ENCODE measurements around the gene NECTIN2. TPM values are rescaled to one million over a fixed set of nuclear protein-coding genes. Genes with fewer than 3 reads are reported as not detected.
A peak's percentile ranks its signal among the peaks of the same experiment; 100 is the strongest.
"Not testable (repeated sequence)": the region's sequence is repeated elsewhere in the genome, so short reads cannot be mapped to it uniquely, and the experiment has no call there.

NECTIN2 gene
- total RNA-seq, 1 donor from 2014 or later, result 103 TPM

DNA sequence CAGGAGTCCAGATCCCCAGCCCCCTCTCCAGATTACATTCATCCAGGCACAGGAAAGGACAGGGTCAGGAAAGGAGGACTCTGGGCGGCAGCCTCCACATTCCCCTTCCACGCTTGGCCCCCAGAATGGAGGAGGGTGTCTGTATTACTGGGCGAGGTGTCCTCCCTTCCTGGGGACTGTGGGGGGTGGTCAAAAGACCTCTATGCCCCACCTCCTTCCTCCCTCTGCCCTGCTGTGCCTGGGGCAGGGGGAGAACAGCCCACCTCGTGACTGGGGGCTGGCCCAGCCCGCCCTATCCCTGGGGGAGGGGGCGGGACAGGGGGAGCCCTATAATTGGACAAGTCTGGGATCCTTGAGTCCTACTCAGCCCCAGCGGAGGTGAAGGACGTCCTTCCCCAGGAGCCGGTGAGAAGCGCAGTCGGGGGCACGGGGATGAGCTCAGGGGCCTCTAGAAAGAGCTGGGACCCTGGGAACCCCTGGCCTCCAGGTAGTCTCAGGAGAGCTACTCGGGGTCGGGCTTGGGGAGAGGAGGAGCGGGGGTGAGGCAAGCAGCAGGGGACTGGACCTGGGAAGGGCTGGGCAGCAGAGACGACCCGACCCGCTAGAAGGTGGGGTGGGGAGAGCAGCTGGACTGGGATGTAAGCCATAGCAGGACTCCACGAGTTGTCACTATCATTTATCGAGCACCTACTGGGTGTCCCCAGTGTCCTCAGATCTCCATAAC lies 59.5 kb downstream of the NECTIN2 start, which contains the start of gene APOE:
Gene APOE (plus strand): TSS at position 360 of the 724 bp plus-strand sequence. CDS start 829 bp downstream, outside the sequence.
- no peak for DNase-seq (ENCODE audit: low spot score)

DNA sequence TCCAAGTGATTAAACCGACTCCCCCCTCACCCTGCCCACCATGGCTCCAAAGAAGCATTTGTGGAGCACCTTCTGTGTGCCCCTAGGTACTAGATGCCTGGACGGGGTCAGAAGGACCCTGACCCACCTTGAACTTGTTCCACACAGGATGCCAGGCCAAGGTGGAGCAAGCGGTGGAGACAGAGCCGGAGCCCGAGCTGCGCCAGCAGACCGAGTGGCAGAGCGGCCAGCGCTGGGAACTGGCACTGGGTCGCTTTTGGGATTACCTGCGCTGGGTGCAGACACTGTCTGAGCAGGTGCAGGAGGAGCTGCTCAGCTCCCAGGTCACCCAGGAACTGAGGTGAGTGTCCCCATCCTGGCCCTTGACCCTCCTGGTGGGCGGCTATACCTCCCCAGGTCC lies 61.5 kb downstream of the NECTIN2 start:
- no peak for DNase-seq (ENCODE audit: low spot score)

DNA sequence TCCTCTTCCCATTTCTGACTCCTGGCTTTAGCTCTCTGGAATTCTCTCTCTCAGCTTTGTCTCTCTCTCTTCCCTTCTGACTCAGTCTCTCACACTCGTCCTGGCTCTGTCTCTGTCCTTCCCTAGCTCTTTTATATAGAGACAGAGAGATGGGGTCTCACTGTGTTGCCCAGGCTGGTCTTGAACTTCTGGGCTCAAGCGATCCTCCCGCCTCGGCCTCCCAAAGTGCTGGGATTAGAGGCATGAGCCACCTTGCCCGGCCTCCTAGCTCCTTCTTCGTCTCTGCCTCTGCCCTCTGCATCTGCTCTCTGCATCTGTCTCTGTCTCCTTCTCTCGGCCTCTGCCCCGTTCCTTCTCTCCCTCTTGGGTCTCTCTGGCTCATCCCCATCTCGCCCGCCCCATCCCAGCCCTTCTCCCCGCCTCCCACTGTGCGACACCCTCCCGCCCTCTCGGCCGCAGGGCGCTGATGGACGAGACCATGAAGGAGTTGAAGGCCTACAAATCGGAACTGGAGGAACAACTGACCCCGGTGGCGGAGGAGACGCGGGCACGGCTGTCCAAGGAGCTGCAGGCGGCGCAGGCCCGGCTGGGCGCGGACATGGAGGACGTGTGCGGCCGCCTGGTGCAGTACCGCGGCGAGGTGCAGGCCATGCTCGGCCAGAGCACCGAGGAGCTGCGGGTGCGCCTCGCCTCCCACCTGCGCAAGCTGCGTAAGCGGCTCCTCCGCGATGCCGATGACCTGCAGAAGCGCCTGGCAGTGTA lies 62.2 kb downstream of the NECTIN2 start:
- DNase-seq (ENCODE audit: low spot score), result no peak

DNA sequence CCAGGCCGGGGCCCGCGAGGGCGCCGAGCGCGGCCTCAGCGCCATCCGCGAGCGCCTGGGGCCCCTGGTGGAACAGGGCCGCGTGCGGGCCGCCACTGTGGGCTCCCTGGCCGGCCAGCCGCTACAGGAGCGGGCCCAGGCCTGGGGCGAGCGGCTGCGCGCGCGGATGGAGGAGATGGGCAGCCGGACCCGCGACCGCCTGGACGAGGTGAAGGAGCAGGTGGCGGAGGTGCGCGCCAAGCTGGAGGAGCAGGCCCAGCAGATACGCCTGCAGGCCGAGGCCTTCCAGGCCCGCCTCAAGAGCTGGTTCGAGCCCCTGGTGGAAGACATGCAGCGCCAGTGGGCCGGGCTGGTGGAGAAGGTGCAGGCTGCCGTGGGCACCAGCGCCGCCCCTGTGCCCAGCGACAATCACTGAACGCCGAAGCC lies 62.8 kb downstream of the NECTIN2 start:
- DNase-seq (ENCODE audit: low spot score), result no peak

DNA sequence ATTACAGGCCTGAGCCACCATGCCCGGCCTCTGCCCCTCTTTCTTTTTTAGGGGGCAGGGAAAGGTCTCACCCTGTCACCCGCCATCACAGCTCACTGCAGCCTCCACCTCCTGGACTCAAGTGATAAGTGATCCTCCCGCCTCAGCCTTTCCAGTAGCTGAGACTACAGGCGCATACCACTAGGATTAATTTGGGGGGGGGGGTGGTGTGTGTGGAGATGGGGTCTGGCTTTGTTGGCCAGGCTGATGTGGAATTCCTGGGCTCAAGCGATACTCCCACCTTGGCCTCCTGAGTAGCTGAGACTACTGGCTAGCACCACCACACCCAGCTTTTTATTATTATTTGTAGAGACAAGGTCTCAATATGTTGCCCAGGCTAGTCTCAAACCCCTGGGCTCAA lies 63.7 kb downstream of the NECTIN2 start:
- DNase-seq (ENCODE audit: low spot score), result no peak

DNA sequence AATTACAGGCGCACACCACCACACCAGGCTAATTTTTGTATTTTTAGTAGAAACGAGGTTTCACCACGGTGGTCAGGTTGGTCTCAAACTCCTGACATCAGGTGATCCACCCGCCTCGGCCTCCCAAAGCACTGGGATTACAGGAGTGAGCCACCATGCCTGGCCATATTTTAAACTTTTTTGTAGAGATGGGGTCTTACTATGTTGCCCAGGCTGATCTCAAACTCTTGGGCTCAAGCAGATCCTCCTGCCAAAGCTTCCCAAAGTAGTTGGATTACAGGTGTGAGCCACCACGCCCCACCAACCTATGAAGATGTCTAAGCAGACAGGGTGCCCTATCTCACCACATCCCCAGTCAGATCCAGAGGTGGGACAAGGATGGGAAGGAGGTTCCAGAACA lies 65.8 kb downstream of the NECTIN2 start:
- not testable (repeated sequence) for DNase-seq (ENCODE audit: low spot score)

DNA sequence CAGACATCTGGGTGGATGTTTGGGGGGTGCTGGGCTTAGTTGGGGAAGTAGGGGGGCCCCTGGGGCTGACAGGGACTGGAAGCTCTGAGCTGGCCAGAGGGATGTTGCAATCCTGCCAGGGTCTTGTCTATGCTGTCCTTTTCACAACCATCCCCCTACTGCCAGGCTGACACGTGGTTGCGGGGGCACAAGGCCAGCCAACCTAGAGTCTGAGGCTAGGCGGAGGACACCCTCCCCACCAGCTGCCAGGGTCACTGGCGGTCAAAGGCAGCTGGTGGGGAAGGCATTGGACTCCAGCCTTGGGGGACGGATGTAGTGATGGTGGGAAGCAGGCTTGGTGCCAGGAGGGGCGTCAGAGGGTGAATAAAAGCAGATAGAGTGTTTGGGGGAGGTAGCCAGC lies 66.8 kb downstream of the NECTIN2 start:
- DNase-seq (ENCODE audit: low spot score), result no peak

DNA sequence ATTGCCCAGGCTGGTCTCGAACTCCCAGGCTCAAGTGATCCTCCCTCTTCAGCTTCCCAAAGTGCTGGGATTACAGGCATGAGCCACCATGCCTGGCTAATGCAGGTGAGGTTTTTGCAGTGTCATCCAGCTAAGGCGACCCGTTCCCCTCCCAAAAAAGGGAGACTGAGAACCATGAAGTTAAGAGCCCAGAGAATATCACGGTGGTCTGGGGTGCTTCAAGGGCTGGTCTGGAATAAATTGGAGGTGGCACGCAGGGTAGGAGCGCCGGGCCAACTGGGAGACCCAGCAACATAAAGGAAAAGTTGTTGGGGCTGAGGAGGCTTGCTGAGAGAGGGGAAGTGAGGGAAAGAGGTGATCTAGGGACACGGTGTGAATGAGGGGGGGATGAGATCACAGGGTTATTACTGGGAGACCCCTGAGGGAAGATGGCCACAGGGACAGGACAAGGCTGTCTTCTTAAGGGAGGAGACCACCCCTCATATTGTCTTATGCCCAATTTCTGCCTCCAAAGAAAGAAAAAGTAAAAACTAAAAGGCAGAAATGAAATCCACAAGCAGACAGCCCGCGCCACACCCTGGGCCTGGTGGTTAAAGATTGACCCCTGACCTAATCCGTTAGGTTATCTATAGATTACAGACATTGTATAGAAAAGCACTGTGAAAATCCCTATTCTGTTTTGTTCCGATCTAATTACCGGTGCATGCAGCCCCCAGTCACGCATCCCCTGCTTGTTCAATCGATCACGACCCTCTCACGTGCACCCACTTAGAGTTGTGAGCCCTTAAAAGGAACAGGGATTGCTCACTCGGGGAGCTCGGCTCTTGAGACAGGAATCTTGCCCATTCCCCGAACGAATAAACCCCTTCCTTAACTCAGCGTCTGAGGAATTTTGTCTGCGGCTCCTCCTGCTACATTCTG lies 67.7 kb downstream of the NECTIN2 start:
- DNase-seq (ENCODE audit: low spot score), result not testable (repeated sequence)

DNA sequence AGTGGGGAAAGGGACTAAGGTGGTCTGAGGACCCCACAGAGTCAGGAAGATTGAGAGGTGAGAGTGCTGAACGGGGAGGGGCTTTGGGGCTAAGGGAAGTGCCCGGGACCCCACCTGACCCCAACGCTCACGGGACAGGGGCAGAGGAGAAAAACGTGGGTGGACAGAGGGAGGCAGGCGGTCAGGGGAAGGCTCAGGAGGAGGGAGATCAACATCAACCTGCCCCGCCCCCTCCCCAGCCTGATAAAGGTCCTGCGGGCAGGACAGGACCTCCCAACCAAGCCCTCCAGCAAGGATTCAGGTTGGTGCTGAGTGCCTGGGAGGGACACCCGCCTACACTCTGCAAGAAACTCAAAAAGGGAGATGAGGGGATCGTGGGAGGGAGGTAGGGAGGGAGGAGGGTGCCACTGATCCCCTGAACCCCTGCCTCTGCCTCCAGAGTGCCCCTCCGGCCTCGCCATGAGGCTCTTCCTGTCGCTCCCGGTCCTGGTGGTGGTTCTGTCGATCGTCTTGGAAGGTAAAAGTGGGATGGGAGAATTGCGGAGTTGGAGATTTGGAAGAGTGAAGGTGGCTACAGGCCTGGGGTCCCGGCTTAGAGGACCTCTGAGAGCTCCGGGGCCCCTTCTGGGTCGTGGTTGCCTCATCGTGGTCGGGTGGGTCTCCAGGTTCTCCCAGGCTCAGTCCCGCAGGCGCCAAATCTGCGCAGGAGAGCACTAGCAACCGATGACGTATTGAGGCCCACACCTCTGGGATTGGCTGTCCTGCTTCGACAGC lies 68.5 kb downstream of the NECTIN2 start, which contains the start of gene APOC1:
Gene APOC1 (plus strand): TSS at position 176 of the 774 bp plus-strand sequence. CDS start 284 bp downstream, at position 460.
- peak; percentile 92 for DNase-seq (ENCODE audit: low spot score)

DNA sequence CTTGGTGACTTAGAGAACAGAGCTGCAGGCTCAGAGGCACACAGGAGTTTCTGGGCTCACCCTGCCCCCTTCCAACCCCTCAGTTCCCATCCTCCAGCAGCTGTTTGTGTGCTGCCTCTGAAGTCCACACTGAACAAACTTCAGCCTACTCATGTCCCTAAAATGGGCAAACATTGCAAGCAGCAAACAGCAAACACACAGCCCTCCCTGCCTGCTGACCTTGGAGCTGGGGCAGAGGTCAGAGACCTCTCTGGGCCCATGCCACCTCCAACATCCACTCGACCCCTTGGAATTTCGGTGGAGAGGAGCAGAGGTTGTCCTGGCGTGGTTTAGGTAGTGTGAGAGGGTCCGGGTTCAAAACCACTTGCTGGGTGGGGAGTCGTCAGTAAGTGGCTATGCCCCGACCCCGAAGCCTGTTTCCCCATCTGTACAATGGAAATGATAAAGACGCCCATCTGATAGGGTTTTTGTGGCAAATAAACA lies 78.2 kb downstream of the NECTIN2 start:
- no peak for DNase-seq (ENCODE audit: low spot score)

DNA sequence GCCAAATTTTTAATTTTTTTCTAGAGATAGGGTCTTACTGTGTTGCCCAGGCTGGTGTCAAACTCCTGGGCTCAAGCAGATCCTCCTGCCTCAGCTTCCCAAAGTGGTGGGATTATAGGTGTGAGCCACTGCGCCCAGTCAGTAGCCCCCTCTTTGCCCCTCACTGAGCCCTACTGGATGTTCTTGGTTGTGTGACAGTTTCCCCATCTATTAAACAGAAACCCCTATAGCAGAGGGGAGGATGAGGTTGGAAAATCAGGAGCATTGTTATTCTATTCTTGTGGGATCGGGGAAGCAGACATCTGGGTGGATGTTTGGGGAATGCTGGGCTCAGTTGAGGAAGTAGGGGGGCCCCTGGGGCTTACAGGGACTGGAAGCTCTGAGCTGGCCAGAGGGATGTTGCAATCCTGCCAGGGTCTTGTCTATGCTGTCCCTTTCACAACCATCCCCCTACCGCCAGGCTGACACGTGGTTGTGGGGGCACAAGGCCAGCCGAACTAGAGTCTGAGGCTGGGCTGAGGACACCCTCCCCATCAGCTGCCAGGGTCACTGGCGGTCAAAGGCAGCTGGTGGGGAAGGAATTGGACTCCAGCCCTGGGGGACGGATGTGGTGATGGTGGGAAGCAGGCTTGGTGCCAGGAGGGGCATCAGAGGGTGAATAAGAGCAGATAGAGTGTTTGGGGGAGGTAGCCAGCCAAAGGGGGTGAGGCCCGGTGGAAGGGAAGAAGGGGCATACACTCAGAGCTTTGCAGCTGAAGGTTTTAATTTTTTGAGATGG lies 79.2 kb downstream of the NECTIN2 start:
- no peak for DNase-seq (ENCODE audit: low spot score)

DNA sequence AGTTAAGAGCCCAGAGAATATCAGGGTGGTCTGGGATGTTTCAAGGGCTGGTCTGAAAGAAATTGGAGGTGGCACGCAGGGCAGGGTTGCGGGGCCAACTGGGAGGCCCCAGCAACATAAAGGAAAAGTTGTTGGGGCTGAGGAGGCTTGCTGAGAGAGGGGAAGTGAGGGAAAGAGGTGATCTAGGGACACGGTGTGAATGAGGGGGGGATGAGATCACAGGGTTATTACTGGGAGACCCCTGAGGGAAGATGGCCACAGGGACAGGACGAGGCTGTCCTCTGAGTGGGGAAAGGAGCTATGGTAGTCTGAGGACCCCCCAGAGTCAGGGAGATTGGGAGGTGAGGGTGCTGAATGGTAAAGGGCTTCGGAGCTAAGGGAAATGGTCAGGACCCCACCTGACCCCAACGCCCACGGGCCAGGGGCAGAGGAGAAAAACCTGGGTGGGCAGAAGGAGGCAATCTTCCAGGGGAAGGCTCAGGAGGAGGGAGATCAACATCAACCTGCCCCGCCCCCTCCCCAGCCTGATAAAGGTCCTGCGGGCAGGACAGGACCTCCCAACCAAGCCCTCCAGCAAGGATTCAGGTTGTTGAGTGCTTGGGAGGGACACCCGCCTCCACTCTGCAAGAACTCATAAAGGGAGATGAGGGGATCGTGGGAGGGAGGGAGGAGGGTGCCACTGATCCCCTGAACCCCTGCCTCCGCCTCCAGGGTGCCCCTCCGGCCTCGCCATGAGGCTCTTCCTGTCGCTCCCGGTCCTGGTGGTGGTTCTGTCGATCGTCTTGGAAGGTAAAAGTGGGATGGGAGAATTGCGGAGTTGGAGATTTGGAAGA lies 80.4 kb downstream of the NECTIN2 start:
- not testable (repeated sequence) for DNase-seq (ENCODE audit: low spot score)

DNA sequence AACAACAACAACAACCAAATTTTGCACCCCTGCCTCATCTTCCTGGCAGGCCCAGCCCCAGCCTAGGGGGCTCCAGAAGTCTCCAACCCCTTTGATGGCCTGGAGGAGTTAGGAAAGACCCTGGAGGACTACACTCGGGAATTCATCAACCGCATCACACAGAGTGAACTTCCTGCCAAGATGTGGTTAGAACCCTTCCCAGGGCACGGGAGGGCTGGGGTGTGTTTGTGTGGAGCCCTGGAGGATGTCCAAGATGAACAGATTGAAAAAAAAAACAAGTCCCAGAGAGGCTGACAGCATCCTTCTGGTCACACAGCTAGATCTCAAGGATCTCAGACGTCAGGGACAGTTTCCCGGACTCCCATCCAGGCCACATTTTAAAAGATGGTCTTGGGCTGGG lies 81.6 kb downstream of the NECTIN2 start:
- DNase-seq (ENCODE audit: low spot score), result no peak

DNA sequence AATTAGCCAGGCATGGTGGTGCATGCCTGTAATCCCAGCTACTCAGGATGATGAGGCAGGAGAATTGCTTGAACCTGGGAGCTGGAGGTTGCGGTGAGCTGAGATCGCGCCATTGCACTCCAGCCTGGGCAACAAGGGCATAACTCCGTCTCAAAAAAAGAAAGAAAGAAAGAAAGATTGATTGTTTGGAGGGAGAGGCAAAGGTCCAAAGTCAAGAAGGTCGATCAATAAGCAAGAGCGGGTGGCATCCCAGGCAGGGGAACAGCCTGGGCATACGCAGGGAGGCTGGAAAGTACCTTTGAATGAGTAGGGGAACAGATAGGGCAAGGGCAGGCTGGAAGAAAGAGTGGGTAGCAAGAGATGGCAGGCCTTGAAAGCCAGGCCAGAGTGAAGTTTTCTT lies 84.0 kb downstream of the NECTIN2 start:
- DNase-seq (ENCODE audit: low spot score), result no peak

DNA sequence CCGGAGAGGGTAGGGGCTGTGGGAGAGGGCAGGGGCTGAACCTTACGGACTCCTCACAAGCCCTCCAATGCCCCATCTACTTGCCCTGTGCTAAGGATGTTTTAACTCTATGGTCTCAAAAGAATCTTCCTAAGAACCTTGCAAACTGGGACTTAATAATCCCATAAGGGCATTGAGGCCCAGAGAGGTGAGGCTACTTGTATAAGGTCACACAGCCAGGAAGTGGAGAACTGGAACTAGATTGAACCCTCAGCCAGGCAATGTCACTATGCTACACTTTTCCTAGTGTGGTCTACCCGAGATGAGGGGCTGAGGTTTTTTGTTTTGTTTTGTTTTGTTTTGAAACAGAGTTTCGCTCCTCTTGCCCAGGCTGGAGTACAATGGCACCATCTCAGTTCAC lies 85.4 kb downstream of the NECTIN2 start:
- no peak for DNase-seq (ENCODE audit: low spot score)
